HTR-8/SVneo (cell line): ENCODE measurements around the gene TUBGCP2.
"Not testable (repeated sequence)": the region's sequence is repeated elsewhere in the genome, so short reads cannot be mapped to it uniquely, and the experiment has no call there.

ENCODE experiments used
- DNase-seq: peaks from one replicate; pipeline ENCODE4 v3.0.0; 2011; ENCODE audit warnings: low spot score, mixed read lengths; ENCODE audit not compliant: insufficient read length
- FAIRE-seq: peaks from 2 replicates; lab custom pipeline; 2011; peaks lifted over from hg19 to GRCh38; lab: Jason Lieb, UNC

TUBGCP2 gene

GRCh38 chr10:133326223-133326551 is 17.5 kb upstream of the TUBGCP2 start:
- no peak for DNase-seq
- no peak for FAIRE-seq

- FAIRE-seq (no peak), DNase-seq (no peak)
Observed at GRCh38 chr10:133325440-133326222, 17.0 kb upstream of the TUBGCP2 start.

GRCh38 chr10:133324857-133325260 is 16.2 kb upstream of the TUBGCP2 start:
- DNase-seq, result no peak

GRCh38 chr10:133324198-133324792 is 15.6 kb upstream of the TUBGCP2 start:
- DNase-seq (no peak), FAIRE-seq (no peak)

More at GRCh38 chr10:133324857-133325260, 16.2 kb upstream of the TUBGCP2 start:
- FAIRE-seq, result no peak

GRCh38 chr10:133322064-133322709 is 13.5 kb upstream of the TUBGCP2 start:
- not testable (repeated sequence) for DNase-seq, FAIRE-seq

GRCh38 chr10:133320852-133321422 is 12.3 kb upstream of the TUBGCP2 start:
- DNase-seq, FAIRE-seq: not testable (repeated sequence)

GRCh38 chr10:133318494-133319127 is 9.9 kb upstream of the TUBGCP2 start:
- FAIRE-seq (no peak), DNase-seq (no peak)

GRCh38 chr10:133316732-133317131 is 8.1 kb upstream of the TUBGCP2 start:
- no peak for FAIRE-seq
- no peak for DNase-seq

- no peak for DNase-seq
- FAIRE-seq, result no peak
Observed at GRCh38 chr10:133316266-133316665, 7.6 kb upstream of the TUBGCP2 start.

GRCh38 chr10:133315847-133316246 is 7.2 kb upstream of the TUBGCP2 start:
- FAIRE-seq (no peak), DNase-seq (no peak)

GRCh38 chr10:133314911-133315310 is 6.2 kb upstream of the TUBGCP2 start:
- DNase-seq, result no peak
- FAIRE-seq, result no peak

GRCh38 chr10:133313192-133313591 is 4.5 kb upstream of the TUBGCP2 start:
- no peak for DNase-seq
- no peak for FAIRE-seq

- FAIRE-seq, result no peak
- DNase-seq, result no peak
Observed at GRCh38 chr10:133312769-133313145, 4.1 kb upstream of the TUBGCP2 start.

GRCh38 chr10:133312016-133312768 is 3.5 kb upstream of the TUBGCP2 start:
- DNase-seq (no peak), FAIRE-seq (no peak)

- FAIRE-seq, result no peak
- DNase-seq, result no peak
Observed at GRCh38 chr10:133311570-133311969, 2.9 kb upstream of the TUBGCP2 start.

- FAIRE-seq (no peak), DNase-seq (no peak)
Observed at GRCh38 chr10:133310789-133311188, 2.1 kb upstream of the TUBGCP2 start.

- FAIRE-seq (no peak), DNase-seq (no peak)
Observed at GRCh38 chr10:133310399-133310755, 1.7 kb upstream of the TUBGCP2 start.

- FAIRE-seq, result no peak
Observed at GRCh38 chr10:133309720-133310398, 1.2 kb upstream of the TUBGCP2 start.

GRCh38 chr10:133309100-133309719 is 538 bp upstream of the TUBGCP2 start:
- FAIRE-seq, result peak; percentile 60
- peak; percentile 48 for DNase-seq

More at GRCh38 chr10:133309720-133310398, 1.2 kb upstream of the TUBGCP2 start:
- DNase-seq, result no peak
